Stimulated activated naive CD4-positive, alpha-beta T cell treated with Interleukin-2 at 50 U/mL for 16 hours (primary cell): Measurements from ENCODE around the gene MYH10.
A peak's percentile ranks its signal among the peaks of the same experiment; 100 is the strongest.

Experiments
- DNase-seq: peaks from one replicate; lab custom pipeline; 2025; lab: John Stamatoyannopoulos, UW

Gene MYH10

GRCh38 chr17:8649157-8650118 lies 18.9 kb upstream of the MYH10 start:
- DNase-seq, result no peak

GRCh38 chr17:8647956-8648355 lies 17.4 kb upstream of the MYH10 start:
- DNase-seq, result no peak

GRCh38 chr17:8647202-8647601 lies 16.7 kb upstream of the MYH10 start:
- DNase-seq, result no peak

GRCh38 chr17:8644507-8644902 lies 14.0 kb upstream of the MYH10 start:
- DNase-seq, result no peak

- DNase-seq, result no peak
Measured at GRCh38 chr17:8643855-8644506, 13.5 kb upstream of the MYH10 start.

- no peak for DNase-seq
Measured at GRCh38 chr17:8639709-8640108, 9.2 kb upstream of the MYH10 start.

GRCh38 chr17:8632061-8632460 lies 1.5 kb upstream of the MYH10 start:
- DNase-seq, result no peak

- DNase-seq, result no peak
Measured at GRCh38 chr17:8631554-8631877, 991 bp upstream of the MYH10 start.

- peak; percentile 91 for DNase-seq
Measured at GRCh38 chr17:8630802-8631553, 453 bp upstream of the MYH10 start.

- DNase-seq, result no peak
Measured at GRCh38 chr17:8629371-8630226, 926 bp downstream of the MYH10 start.

- no peak for DNase-seq
Measured at GRCh38 chr17:8628609-8629169, 1.8 kb downstream of the MYH10 start.

GRCh38 chr17:8628172-8628571 lies 2.4 kb downstream of the MYH10 start:
- DNase-seq, result no peak

- no peak for DNase-seq
Measured at GRCh38 chr17:8623591-8623990, 6.9 kb downstream of the MYH10 start.

- no peak for DNase-seq
Measured at GRCh38 chr17:8622191-8622590, 8.3 kb downstream of the MYH10 start.

- no peak for DNase-seq
Measured at GRCh38 chr17:8621585-8621984, 8.9 kb downstream of the MYH10 start.

- DNase-seq, result no peak
Measured at GRCh38 chr17:8619294-8619693, 11.2 kb downstream of the MYH10 start.

- no peak for DNase-seq
Measured at GRCh38 chr17:8618825-8619224, 11.7 kb downstream of the MYH10 start.

- no peak for DNase-seq
Measured at GRCh38 chr17:8614988-8615387, 15.5 kb downstream of the MYH10 start.

- no peak for DNase-seq
Measured at GRCh38 chr17:8611619-8612298, 18.8 kb downstream of the MYH10 start.

- no peak for DNase-seq
Measured at GRCh38 chr17:8611137-8611536, 19.4 kb downstream of the MYH10 start.

GRCh38 chr17:8610558-8610957 lies 20.0 kb downstream of the MYH10 start:
- no peak for DNase-seq
